ENCODE measurements around the gene RTL1. TPM values are rescaled to one million over a fixed set of nuclear protein-coding genes. Genes with fewer than 3 reads are reported as not detected.

The RTL1 gene
- total RNA-seq, 2 donors from 2014 or later, result 0.80 TPM; not detected in 1

GRCh38 chr14:100875126-100875525, 28.4 kb downstream of the RTL1 start:
- 83% methylated on average over 6 of the region's 6 CpGs for WGBS
- H3K27me3 ChIP-seq (replicated peaks; ENCODE audit: insufficient read depth), result peaks cover 4% of the 10 kb centered on the region

DNA sequence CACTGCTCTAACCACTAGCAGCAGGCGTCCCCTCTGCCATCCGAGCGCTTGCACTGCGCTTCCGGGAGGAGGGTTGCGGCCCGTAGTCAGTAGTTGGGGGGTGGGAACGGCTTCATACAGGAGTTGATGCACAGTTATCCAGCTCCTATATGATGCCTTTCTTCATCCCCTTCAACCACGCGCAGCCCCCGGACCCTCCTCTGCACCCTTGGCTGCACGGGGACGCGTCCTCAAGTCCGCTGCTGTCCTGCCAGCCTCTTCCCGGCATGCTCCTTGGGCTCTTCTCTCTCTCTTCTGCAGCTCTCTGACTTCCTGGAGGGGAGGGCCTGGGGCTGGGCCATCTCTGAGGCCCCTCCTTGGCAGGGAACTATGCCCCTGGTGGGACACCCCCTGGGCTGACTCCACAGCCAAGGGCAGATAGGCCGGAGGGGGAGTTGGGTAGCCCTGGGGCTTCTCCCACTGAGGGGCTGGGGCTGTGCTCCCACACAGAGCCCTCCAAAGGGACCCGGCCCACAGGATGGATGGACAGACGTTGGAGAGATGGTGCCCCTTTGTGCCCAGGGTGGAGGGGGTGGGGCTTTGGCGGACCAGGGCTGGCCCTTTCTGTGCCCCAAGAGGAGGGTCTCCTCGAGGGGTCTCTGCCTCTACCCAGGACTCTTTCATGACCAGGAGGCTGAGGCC, 29.0 kb downstream of the RTL1 start:
- H3K4me1 ChIP-seq (replicated peaks), result no peaks in the 10 kb centered on the region
- no peak overlapping the region for H3K27ac ChIP-seq
- H3K27me3 ChIP-seq (replicated peaks; ENCODE audit: insufficient read depth), result peaks cover 4% of the 10 kb centered on the region
- TF ChIP-seq CTCF (IDR thresholded peaks at IDR 0.05) (no peak), POLR2AphosphoS5 (IDR thresholded peaks at IDR 0.05) (no peak), POLR2A (IDR thresholded peaks at IDR 0.05) (no peak)
- 91% methylated on average over 21 of the region's 21 CpGs for WGBS
- intact Hi-C loops (cut with DNase I), result no loop called here
- H3K4me3 ChIP-seq, result no peak overlapping the region
- no peak for DNase-seq (ENCODE audit: low spot score)
- H3K9me3 ChIP-seq, result no peaks in the 10 kb centered on the region
- no peaks in the 10 kb centered on the region for H3K36me3 ChIP-seq

More at GRCh38 chr14:100875126-100875525, 28.4 kb downstream of the RTL1 start:
- Histone ChIP-seq H3K4me1 (replicated peaks) (no peaks in the 10 kb centered on the region), H3K4me3 (no peak overlapping the region), H3K36me3 (no peaks in the 10 kb centered on the region), H3K27ac (no peak overlapping the region), H3K9me3 (no peaks in the 10 kb centered on the region)
- intact Hi-C loops (cut with DNase I), result no loop called here
- TF ChIP-seq POLR2A (IDR thresholded peaks at IDR 0.05), result no peak
- TF ChIP-seq POLR2AphosphoS5 (IDR thresholded peaks at IDR 0.05), result no peak
- no peak for TF ChIP-seq CTCF (IDR thresholded peaks at IDR 0.05)
- no peak for DNase-seq (ENCODE audit: low spot score)

- H3K4me3 ChIP-seq, result no peak overlapping the region
- no peaks in the 10 kb centered on the region for H3K9me3 ChIP-seq
- intact Hi-C loops (cut with DNase I), result no loop called here
- no peak for TF ChIP-seq CTCF (IDR thresholded peaks at IDR 0.05)
- TF ChIP-seq POLR2AphosphoS5 (IDR thresholded peaks at IDR 0.05), result no peak
- TF ChIP-seq POLR2A (IDR thresholded peaks at IDR 0.05), result no peak
- no peak for DNase-seq (ENCODE audit: low spot score)
- peaks cover 4% of the 10 kb centered on the region for H3K27me3 ChIP-seq (replicated peaks; ENCODE audit: insufficient read depth)
- WGBS, result 96% methylated on average over 4 of the region's 4 CpGs
- no peak overlapping the region for H3K27ac ChIP-seq
- no peaks in the 10 kb centered on the region for H3K4me1 ChIP-seq (replicated peaks)
- H3K36me3 ChIP-seq, result no peaks in the 10 kb centered on the region
These were observed 29.5 kb downstream of the RTL1 start for GRCh38 chr14:100874051-100874410.

GRCh38 chr14:100873096-100873482, 30.4 kb downstream of the RTL1 start:
- TF ChIP-seq POLR2A (IDR thresholded peaks at IDR 0.05) (no peak), CTCF (IDR thresholded peaks at IDR 0.05) (no peak), POLR2AphosphoS5 (IDR thresholded peaks at IDR 0.05) (no peak)
- DNase-seq (ENCODE audit: low spot score), result no peak
- H3K27ac ChIP-seq, result no peak overlapping the region
- intact Hi-C loops (cut with DNase I), result no loop called here
- H3K36me3 ChIP-seq, result no peaks in the 10 kb centered on the region
- H3K4me1 ChIP-seq (replicated peaks), result no peaks in the 10 kb centered on the region
- H3K9me3 ChIP-seq, result no peaks in the 10 kb centered on the region
- no peak overlapping the region for H3K4me3 ChIP-seq
- WGBS, result 53% methylated on average over 3 of the region's 3 CpGs
- no peaks in the 10 kb centered on the region for H3K27me3 ChIP-seq (replicated peaks; ENCODE audit: insufficient read depth)
